ENCODE results near the gene CLPTM1. TPM values are rescaled to one million over a fixed set of nuclear protein-coding genes. Genes with fewer than 3 reads are reported as not detected.

The CLPTM1 gene
- total and polyA plus RNA-seq, 2 of the 8 experiments (the other 6 are each of a cell fraction or from before 2014, with no cell fraction given): 84.8 to 108 TPM

- WGBS, 2 experiments (ENCODE audit: extremely low coverage in 1 of 2, insufficient coverage in 1 of 2, insufficient read length in 1 of 2, insufficient replicate concordance in 2 of 2, low coverage in 1 of 2, low lambda C conversion rate in 2 of 2, missing lambda C conversion rate in 1 of 2): 95% methylated on average over 7 of the region's 14 CpGs; no CpG with 5 or more reads in 1 of the 2 experiments
- peak overlapping the region; percentile 39; the same call in 1 of the 2 replicates for H2AK5ac ChIP-seq (ENCODE audit: low read depth, low read length)
- H3K79me2 ChIP-seq (ENCODE audit: control insufficient read depth in 1 of 2, insufficient read depth in 2 of 2, low read length in 2 of 2): no peaks in the 10 kb centered on the region
- FAIRE-seq (no peak), DNase-seq (ENCODE audit: low read depth in 1 of 2, low spot score in 2 of 2) (no peak)
- no peaks in the 10 kb centered on the region for H4K20me1 ChIP-seq (replicated peaks in 1 of 2; ENCODE audit: control insufficient read depth in 1 of 2, insufficient read depth in 2 of 2, low read length in 2 of 2)
- no peaks in the 10 kb centered on the region for H3K23me2 ChIP-seq (ENCODE audit: low read depth, low read length)
- H3K23ac ChIP-seq (ENCODE audit: insufficient read length): no peak overlapping the region
- no peak overlapping the region for H4K8ac ChIP-seq (ENCODE audit: extremely low read depth, insufficient read depth, low read length)
- no peak overlapping the region for H3K4me3 ChIP-seq (ENCODE audit: extremely low read depth in 1 of 4, insufficient read depth in 2 of 4, low read depth in 3 of 4, low read length in 4 of 4)
- H2BK15ac ChIP-seq (ENCODE audit: low read length): no peak overlapping the region
- H3K4me2 ChIP-seq (ENCODE audit: insufficient read depth in 1 of 2, low read depth in 2 of 2, low read length in 2 of 2): no peak overlapping the region
- H2BK12ac ChIP-seq (ENCODE audit: low read depth, low read length): no peak overlapping the region
- no peak overlapping the region for H2AFZ ChIP-seq (ENCODE audit: low read length)
- H4K91ac ChIP-seq (replicated peaks; ENCODE audit: insufficient read length, low read length): no peak overlapping the region
- no peak overlapping the region for H2BK5ac ChIP-seq (ENCODE audit: low read depth, low read length)
- CTCF ChIA-PET (ENCODE audit: partially characterized antibody): interaction anchor here (0.6 to 1.1 kb wide), 3 partner anchors 15 to 379 kb away, joined by 3 to 5 read pairs (median 3); no protein-coding TSS in a partner anchor
- H3K79me1 ChIP-seq (ENCODE audit: low read depth, low read length): no peaks in the 10 kb centered on the region
- no peak for TF ChIP-seq RBBP5 (IDR thresholded peaks at IDR 0.05; ENCODE audit: borderline replicate concordance, low read depth, low read length)
- no peak for TF ChIP-seq CTBP2 (IDR thresholded peaks at IDR 0.05; ENCODE audit: borderline replicate concordance, insufficient read depth, insufficient read length, low read length)
- no peak for TF ChIP-seq SIN3A (conservative IDR thresholded peaks at IDR 0.05 in 1 of 2, IDR thresholded peaks at IDR 0.05 in 1 of 2; ENCODE audit: low read depth in 1 of 2, low read length in 2 of 2)
- no peak for TF ChIP-seq NANOG (IDR thresholded peaks at IDR 0.05; ENCODE audit: insufficient read depth, low read depth, low read length, poor library complexity, severe bottlenecking)
- TF ChIP-seq, protein P1, sequence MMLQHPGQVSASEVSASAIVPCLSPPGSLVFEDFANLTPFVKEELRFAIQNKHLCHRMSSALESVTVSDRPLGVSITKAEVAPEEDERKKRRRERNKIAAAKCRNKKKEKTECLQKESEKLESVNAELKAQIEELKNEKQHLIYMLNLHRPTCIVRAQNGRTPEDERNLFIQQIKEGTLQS (IDR thresholded peaks at IDR 0.05; ENCODE audit: insufficient read depth, low read depth, low read length): no peak
- POLR2A ChIA-PET (ENCODE audit: partially characterized antibody): interaction anchor here (0.6 to 1.2 kb wide), 3 partner anchors 9 to 176 kb away, joined by 3 to 4 read pairs (median 3); partner anchors contain the start of gene NECTIN2
- no peak overlapping the region for H3K18ac ChIP-seq (ENCODE audit: extremely low read depth, low read length)
- H2BK20ac ChIP-seq (ENCODE audit: low read length): no peak overlapping the region
- H3K56ac ChIP-seq (replicated peaks; ENCODE audit: insufficient read length, low read depth, low read length): no peak overlapping the region
- no peak overlapping the region for H2BK120ac ChIP-seq (replicated peaks; ENCODE audit: low read depth, low read length)
- no peak overlapping the region; a peak in 1 of 7 replicates for H3K9ac ChIP-seq (replicated peaks in 1 of 4; ENCODE audit: extremely low read depth in 1 of 4, low read depth in 3 of 4, low read length in 3 of 4)
- H3K9me3 ChIP-seq (ENCODE audit: insufficient read depth in 2 of 2, low read depth in 1 of 2, low read length in 1 of 2): no peaks in the 10 kb centered on the region
- H3K4ac ChIP-seq (replicated peaks; ENCODE audit: insufficient read length, low read depth, low read length): no peak overlapping the region
- H3K14ac ChIP-seq (ENCODE audit: insufficient read length): no peak overlapping the region
- no peaks in the 10 kb centered on the region for H3K27me3 ChIP-seq (replicated peaks in 1 of 4; ENCODE audit: control insufficient read depth in 3 of 4, extremely low read depth in 1 of 4, insufficient read depth in 3 of 4, low read length in 3 of 4)
- H3K36me3 ChIP-seq (ENCODE audit: control insufficient read depth in 2 of 4, insufficient read depth in 4 of 4, low read length in 3 of 4): no peaks in the 10 kb centered on the region; a peak in 1 of 8 replicates
- H4K5ac ChIP-seq (ENCODE audit: insufficient read length, low read depth, low read length): no peak overlapping the region
- H3K4me1 ChIP-seq (replicated peaks in 1 of 4; ENCODE audit: control insufficient read depth in 3 of 4, insufficient read depth in 4 of 4, low read length in 3 of 4): 0 out of 7 replicates have a peak, but pooled peaks cover 0 to 2% (median 0%) of the 10 kb centered on the region in 4 experiments
- H3K27ac ChIP-seq (ENCODE audit: low read depth, low read length): no peak overlapping the region
These were observed 66.8 kb downstream of the CLPTM1 start for GRCh38 chr19:45021971-45022370.
